Activated CD4-positive, CD25-positive, alpha-beta regulatory T cell treated with anti-CD3 and anti-CD28 coated beads, Interleukin-2, amount 50 U/mL, for 72 hours (primary cell): ENCODE measurements around the gene ATP6V0C.

Source experiments
- DNase-seq: peaks from one replicate; pipeline ENCODE4 v3.0.0; 2021

Gene ATP6V0C

DNA sequence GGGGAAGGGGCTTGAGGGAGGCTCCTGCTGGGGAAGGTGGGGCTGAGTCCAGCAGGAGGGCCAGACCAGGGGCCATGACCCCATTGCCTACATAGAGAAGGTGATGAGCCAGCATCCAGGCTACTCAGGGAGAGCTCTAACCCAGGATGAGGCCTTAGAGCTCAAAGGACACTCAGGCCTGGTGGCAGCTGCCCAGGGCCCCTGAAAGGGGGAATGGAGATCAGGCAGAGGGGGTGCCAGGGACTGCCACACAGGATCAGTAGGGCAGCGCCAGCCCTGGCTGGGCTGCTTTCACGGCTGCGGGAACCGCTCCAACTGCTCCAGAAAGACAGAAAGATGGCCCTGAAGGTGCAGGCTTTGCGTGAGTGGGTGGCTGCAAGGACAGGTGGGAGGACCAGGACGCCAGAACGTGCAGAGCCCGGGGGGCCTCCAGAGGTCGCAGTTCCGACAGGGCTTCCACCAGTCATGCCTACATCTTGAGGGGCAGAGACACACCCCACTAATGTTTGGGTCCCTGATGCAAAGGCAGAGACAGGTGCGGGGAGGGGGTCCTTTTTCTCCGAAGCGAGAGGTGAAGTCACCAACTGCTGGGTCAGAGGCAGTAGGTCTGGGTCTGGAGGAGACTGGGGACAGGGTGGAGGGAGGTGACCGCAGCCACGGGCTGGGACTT, 882 bp upstream of the ATP6V0C start:
- no peak for DNase-seq

DNA sequence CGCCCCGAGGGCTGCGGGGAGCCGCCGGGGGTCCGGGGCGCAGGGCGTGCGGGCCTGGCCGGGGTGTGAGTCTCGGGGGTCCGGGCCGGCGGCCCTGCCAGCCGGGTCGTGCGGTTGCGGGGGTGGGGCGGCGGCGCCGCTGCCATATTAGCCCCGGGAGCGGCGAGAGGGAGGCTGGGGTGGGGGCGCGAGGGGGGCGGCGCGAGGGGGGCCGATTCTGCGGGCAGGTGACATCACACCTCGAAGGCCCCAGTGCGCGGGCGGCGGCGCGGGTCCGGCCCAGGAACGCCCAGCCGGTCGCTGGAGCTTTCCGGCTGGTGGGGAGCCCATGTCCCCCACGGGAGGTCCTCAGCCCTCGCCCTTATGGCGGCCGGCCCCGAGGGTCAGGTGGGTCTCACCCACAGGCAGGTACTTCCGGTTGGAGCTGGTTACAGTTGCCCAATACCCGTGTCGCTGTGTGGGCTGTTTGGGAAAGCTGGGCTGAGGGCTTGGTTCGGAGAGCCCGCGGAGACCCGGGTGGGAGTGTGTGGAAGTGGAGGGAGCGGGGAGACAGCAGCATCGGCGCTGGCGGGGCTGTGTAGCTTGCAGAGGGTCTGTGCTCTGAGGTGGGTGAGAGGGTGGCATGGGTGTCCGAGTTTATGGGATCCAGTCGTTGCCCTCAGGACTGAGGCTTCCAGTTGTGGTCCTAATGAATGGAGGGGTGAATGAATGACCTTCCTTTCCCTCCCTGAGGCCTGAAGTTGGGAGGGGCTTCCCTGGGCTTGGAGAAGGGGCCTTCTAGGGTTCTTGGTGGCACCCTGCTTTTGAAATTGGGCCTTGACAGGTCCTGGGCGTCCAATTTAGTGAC, 804 bp downstream of the ATP6V0C start:
- DNase-seq = peak; percentile 51

DNA sequence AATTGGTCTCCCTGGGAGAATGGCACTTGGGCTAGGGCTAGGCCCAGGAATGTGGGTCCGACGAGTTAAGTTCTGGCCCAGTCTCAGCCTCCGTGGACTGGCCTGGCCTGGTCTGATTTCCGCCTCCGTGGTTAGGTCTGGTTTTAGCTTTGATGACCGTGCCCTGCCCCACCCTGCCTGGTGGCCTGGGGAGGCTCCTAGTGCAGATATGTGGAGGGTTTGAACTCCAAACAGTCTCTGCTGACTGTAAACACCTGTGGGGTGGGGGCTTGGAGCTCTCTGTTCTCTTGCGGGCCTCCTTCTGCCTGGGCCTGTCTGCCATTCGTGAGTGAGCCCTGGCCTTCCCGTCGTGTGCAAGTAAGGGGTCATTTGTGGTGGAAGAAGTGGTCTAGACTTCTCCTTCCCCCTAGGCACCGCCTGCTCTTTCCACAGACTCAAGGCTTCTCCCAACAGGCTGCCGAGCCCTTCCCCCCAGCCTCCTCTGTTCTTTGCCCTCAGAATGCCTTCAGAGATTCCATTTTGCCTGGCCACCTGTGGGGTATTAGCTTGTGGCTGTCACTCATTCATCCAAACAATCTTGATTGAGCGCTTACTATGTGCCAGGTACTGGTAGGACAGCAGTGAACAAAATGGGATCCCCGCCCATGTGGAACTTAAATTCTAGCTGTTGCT, 1.6 kb downstream of the ATP6V0C start:
- DNase-seq = no peak

DNA sequence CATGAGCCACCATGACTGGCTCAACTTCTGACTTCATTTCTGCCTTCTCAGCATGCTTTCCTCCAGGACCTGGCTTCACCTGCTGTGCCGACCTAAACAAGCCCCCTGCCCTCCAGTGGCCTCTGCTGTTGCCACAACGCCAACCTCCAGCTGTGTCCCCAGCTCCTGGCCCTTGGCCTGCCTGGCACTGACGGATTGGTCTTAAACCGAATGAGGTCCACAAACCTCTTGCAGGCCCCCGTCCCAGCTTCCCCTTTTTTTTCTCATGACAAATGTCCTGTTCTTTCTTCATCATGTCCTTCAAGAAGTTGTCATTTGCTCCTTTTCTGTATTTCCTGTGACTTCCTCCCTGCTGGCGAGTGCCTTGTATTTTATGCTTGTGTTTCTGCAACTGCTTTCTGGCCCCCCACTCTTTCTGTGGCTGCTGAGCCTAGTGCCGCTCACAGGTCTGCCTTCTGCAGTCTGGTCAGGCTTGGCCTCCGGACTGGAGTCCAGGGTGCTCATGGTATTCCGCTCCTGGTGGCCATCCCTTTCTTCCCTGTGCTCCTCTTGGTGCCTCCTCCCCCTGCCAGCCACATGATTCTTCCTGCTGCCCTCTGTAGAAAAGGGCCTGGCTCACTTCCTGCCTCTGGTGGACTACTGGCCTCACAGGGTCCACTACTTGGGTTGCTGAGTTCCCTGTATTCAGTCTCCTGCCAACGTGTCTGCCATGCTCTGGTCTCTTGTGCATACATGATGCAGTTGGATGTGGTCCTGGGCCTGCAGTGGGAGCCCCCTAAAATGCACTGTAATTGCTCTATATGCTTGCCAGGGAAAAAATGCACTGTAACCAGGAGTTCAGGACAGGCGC, 2.9 kb downstream of the ATP6V0C start:
- no peak for DNase-seq

DNA sequence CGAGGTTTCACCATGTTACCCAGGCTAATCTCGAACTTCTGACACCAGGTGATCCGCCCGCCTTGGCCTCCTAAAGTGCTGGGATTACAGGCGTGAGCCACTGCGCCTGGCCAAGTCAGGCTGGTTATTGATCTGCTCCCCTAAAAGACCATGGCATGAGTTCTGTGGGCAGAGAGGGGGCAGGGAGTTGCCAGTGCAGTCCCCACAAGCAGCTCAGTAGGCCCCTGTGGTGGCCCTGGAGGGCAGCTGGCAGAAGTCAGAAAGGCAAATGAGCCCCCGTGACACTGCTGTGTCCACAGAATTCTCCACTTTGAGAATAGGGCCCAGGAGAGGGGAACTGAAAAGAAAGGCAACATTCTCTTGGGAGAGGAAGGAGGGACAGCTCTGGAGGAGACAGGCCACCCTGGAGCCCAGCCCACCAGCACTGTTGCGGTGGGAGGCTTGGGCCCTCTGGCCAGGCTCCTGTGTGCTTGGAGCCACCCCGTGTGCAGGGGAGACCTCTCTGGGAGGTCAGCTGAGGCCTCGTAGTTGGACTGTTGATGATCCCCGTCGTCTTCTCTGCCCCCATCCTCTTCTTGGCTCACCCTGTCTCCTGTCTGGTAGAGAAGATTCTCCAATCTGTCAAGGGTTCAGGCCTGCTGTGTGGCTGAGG, 4.3 kb downstream of the ATP6V0C start:
- no peak for DNase-seq

DNA sequence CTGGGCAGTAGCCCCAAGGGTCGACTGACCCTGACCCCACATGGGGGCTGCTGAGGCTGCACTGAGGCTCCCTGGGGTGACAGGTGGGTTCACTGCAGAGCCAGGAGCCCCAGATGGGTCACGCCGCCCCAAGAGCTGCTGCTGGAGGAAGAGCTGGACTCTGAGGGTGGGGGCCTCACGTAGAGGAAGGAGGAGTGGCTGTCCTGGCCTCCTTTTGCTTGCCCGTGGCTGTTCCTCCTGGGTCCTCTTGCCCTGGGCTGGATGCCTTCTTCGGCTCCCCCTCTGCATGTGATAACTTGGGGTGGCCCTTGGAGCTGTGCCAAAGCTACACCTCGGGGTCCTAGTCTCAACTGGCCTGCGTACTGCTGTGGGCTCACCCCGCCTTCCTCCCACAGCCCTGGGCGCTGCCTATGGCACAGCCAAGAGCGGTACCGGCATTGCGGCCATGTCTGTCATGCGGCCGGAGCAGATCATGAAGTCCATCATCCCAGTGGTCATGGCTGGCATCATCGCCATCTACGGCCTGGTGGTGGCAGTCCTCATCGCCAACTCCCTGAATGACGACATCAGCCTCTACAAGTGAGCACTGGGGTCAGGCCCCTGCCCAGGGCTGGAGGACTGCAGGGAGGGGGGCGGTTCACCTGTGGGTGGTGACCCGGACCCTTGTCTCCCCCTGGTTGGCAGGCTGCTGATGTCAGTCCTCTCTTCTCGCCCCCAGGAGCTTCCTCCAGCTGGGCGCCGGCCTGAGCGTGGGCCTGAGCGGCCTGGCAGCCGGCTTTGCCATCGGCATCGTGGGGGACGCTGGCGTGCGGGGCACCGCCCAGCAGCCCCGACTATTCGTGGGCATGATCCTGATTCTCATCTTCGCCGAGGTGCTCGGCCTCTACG, 5.3 kb downstream of the ATP6V0C start:
- no peak for DNase-seq

DNA sequence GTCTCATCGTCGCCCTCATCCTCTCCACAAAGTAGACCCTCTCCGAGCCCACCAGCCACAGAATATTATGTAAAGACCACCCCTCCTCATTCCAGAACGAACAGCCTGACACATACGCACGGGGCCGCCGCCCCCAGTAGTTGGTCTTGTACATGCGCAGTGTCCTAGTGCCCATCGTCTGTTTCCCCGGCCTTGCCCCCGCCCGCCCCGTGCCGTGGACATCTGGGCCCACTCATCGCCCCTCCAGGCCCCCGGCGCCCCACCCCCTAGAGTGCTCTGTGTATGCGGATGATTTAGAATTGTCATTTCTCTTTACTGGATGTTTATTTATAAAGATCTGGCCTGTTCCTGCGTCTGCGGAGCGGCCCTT, 5.9 kb downstream of the ATP6V0C start:
- no peak for DNase-seq

DNA sequence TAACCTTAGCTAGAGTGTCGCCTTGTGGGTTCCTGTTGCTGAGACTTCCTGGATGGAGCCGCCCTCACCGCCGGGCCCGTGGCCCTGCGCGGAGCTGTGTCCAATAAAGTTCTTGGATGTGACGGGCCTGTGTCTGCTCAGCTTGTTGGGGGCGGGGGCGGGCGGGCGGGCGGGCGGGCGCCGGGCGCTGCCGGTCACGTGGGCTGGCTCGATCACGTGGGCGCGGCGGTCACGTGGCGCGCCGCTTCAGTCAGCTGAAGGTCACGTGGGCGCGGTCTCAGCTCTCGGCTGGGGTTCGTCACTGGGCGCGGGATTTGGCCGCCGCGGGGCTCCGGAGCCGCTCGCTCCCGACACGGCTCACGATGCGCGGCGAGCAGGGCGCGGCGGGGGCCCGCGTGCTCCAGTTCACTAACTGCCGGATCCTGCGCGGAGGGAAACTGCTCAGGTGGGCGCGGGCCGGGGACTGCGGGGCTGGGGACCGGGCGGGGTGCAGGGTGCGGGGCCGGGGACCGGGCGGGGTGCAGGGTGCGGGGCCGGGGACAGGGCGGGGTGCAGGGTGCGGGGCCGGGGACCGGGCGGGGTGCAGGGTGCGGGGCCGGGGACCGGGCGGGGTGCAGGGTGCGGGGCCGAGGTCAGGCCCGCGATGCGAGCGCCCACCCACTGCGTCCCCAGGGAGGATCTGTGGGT, 6.5 kb downstream of the ATP6V0C start, which contains the start of gene AMDHD2:
AMDHD2 (plus strand) TSS at position 275 of the 687 bp plus-strand sequence; CDS start at position 363, 88 bp downstream.
- peak; percentile 91 for DNase-seq

DNA sequence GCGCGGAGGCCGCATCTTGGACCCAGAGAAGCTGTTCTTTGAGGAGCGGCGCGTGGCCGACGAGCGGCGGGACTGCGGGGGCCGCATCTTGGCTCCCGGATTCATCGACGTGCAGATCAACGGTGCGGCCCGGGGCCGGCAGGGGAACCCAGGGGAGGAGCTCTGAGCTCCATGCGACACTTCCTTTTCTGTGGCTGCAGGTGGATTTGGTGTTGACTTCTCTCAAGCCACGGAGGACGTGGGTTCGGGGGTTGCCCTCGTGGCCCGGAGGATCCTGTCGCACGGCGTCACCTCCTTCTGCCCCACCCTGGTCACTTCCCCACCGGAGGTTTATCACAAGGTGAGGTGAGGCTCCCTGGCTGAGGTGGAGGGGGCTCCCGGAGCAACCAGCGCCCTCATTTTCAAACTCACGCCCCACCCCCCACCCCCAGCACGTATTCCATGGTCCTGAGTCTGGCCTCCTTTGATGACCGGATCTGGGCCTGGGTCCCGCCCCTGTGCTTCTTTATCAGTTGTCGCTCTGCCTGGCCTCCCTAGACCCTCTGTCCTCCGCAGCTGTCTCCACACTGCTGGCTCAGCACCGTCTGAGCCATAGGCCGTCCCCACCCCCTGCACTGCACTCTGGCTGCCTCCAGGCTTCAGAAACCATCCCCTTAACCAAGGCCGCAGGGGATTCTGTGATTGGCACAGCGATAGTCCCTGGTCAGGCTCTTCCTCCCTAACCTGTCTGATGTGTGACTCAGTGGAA, 7.2 kb downstream of the ATP6V0C start:
- DNase-seq = peak; percentile 58

DNA sequence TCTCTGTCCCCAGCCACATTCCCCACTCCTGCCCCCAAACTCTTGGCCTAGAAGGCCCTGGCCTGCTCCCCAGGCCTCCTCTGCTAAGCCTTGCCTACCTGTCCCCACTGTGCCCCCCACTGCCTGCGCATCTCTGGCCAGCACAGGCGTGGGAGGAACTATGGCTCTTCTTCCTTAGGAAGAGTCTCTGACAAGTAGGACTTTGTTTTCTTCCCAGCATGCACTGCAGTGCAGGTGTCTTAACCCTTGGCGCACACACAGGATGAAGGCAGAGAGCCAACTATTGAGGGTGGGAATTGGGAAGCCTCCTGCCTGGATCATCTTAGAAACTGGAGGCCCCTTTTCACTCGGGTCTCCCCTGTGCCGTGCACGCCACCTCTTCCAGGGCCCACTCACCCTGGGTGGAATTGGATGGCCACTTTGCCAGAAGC, 10.1 kb downstream of the ATP6V0C start:
- DNase-seq = no peak

DNA sequence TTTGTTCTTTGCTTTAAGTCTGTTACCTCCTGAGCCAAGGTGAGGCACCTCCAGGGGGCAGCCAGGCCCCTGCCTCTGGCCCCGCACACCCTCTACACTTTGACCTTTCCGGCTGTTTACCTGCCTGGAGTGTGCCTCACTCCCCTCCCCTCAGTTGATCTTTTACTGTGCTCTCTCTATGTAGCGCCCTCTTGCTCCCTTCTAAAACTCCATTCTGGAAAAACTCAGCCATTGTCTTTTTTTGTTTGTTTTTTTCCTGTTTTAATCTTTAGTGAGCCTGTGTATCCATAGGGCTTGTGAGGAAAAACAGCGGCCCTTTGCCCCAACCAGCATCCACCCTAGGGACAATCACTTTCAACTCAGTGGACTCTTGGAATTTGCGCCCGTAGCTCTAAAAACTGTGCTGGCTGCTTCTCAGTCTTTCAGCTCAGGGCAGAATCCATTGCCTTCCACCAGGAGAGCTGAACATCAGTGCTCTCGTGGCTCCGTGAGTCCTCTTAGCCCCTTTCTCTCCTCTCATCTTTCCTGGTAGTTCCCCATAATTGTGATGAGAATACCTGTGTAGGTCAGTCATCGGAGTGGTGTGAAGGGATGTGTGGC, 10.7 kb downstream of the ATP6V0C start:
- no peak for DNase-seq

DNA sequence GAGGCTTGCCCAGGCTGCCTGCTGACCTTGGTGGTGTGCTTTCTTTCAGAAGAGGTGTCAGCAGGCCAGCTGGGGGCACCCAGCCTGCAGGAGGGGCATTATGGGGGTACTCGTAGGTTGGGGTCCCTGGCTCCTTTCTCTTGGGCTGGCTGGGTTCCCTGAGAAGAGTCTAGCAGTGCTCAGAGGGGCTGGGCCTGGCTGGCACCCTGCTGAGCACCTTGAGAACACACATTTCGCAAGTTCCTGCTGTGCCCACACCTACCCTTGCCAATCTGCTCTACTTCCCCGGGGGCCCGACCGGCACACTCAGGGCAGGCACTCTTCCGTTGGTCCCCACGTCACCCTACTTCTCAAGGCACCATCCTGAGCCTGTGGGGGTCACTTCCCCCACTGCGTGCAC, 12.4 kb downstream of the ATP6V0C start:
- DNase-seq = no peak

DNA sequence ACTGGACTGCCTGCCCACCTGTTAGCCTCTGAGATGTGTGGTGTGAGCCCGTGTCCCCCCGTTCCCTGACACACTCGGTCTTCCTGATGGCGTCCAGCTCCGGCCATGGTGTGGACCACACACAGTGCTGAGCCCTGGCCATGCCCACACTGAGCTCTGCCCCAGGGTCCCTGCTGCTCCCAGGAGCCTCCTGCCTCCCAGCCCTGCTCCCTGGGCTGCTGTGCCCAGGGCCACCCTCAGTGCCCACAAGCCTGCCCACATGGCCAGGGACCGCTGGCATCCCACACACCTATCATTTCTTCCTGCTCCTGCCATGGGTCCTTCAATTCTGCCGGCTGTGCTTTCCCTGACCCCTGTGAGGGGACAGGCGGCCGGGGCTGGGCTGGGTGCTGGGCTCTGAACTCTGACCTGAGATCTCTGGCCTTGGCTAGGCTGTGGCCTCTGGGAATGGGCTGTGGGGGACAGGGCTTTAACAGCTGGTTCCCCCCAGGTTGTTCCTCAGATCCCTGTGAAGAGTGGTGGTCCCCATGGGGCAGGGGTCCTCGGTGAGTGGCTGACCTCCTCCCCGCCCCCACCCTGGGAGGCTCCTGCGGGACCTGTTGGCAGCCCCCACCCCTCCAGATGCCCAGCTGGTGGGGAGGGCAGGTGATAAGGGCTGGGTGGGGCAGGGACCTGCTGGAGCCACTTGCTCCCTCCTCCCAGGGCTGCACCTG, 13.5 kb downstream of the ATP6V0C start:
- DNase-seq = no peak

DNA sequence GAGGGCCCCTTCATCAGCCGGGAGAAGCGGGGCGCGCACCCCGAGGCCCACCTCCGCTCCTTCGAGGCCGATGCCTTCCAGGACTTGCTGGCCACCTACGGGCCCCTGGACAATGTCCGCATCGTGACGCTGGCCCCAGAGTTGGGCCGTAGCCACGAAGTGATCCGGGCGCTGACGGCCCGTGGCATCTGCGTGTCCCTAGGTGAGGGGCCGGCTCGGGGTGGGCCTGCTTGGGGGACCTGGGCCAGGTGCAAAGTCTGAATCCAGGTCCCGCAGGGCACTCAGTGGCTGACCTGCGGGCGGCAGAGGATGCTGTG, 14.0 kb downstream of the ATP6V0C start:
- no peak for DNase-seq

DNA sequence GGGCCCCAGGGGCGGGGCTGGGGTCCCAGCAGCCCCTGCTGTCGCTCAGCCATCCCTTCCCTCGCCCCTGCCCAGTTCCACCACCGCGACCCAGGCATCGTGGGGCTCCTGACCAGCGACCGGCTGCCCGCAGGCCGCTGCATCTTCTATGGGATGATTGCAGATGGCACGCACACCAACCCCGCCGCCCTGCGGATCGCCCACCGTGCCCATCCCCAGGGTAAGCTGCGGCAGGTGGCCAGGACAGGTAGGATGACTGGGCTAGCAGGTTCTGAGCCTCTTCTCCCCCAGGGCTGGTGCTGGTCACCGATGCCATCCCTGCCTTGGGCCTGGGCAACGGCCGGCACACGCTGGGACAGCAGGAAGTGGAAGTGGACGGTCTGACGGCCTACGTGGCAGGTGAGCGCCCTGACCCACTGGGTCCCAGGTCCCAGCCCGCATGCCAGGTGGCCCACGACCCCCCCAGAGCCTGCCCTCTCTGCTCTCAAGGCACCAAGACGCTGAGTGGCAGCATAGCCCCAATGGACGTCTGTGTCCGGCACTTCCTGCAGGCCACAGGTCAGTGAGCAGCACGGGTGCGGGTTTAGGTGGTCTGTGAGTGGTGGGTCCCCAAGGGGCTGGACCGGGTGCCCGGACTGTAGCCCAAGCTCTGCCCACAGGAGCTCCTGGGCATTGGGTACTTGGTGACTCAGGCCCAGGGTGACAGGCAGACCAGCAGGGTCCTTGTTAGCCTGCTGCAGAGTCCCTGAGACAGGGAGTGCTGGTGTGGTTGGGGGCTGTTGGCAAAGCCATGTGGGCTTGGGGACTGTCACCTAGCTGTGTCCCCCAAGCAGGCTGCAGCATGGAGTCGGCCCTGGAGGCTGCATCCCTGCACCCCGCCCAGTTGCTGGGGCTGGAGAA, 14.7 kb downstream of the ATP6V0C start:
- DNase-seq = no peak

DNA sequence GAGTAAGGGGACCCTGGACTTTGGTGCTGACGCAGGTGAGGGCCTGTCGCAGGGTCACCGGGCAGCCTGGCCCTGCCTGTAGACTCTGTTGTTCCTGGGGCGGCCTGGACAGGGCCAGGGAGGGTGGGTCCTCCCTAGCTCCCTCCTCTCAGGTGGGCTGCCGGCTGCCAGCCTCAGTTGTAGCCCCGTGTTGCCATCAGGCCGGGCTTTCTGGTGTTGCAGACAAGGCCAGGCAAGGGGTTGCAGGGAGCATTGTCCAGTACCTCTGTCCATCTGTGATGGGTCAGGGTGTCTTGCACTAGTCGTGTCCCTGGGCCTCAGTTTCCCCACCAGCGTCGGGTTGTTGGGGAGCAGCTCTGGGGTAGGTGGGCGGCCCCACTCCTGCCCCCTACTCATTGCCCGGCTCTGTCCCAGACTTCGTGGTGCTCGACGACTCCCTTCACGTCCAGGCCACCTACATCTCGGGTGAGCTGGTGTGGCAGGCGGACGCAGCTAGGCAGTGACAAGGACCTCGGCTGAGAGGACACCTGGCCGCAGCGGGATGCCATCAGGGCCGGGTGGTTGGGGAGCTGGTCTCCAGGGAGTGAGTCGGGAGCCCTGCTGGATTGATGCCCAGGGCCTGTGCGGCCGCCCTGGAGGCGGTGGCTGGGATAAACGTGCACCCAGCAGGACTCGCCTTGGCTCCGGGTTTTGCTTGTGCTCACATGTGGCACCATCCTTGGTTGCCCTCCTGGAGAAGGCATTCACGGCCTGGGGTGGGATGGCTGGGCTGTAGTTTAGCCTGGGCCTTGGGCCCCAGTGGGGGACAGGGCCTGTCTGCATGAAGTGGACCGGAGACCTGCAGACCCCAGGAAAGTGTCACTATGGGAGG, 15.5 kb downstream of the ATP6V0C start:
- no peak for DNase-seq
